IgD-negative memory B cell (primary cell): ENCODE results near the gene SFSWAP. TPM values are rescaled to one million over a fixed set of nuclear protein-coding genes. Genes with fewer than 3 reads are reported as not detected.
"Not testable (repeated sequence)": the region's sequence is repeated elsewhere in the genome, so short reads cannot be mapped to it uniquely, and the experiment has no call there.

Source experiments
- H3K27ac Mint-ChIP-seq, 3 donors: one replicate each; pipeline ENCODE4 v1.8.0; 2020 to 2022; ENCODE audit warnings: mild to moderate bottlenecking in 3 of 3, mixed read lengths in 3 of 3, moderate library complexity in 1 of 3
- H3K27me3 Mint-ChIP-seq: one replicate; pipeline ENCODE4 v1.8.0; 2021; ENCODE audit warnings: mixed read lengths
- H3K36me3 Mint-ChIP-seq: one replicate; pipeline ENCODE4 v1.8.0; 2020; ENCODE audit warnings: mild to moderate bottlenecking, mixed read lengths
- H3K4me1 Mint-ChIP-seq, 3 donors: one replicate each; pipeline ENCODE4 v1.8.0; 2020 to 2022; ENCODE audit warnings: mixed read lengths in 3 of 3, mild to moderate bottlenecking in 1 of 3
- H3K4me3 Mint-ChIP-seq, 4 donors: one replicate each; pipeline ENCODE4 v1.8.0; 2020 to 2022; ENCODE audit warnings: mild to moderate bottlenecking in 4 of 4, mixed read lengths in 4 of 4, moderate library complexity in 3 of 4
- H3K9me3 Mint-ChIP-seq, 3 donors: one replicate each; pipeline ENCODE4 v1.8.0; 2020 to 2021; ENCODE audit warnings: mixed read lengths in 3 of 3, mild to moderate bottlenecking in 1 of 3
- polyA plus RNA-seq: library from polyadenylated mRNA; unstranded; fragments of 300-500 nt; fragmentation: Illumina TruSeq; gene quantifications from one replicate; pipeline ENCODE4 v1.2.3, GENCODE V29; 2021

Gene SFSWAP
- polyA plus RNA-seq, 1 donor from 2014 or later: 24.2 TPM

DNA sequence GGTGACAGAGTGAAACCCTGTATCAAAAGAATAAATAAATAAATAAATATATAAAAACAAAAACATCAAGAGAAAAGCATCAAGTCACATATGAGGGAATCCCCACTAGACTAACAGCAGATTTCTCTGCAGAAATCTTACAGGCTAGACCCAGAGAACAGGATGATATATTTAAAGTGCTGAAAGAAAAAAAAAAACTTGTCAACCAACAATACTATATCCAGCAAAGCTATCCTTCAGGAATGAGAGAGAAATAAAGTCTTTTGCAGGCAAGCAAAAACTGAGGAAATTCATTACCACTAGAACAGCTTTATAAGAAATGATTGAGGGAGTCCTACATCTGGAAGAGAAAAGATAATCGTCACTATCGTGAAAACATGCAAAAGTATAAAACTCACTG is 6.4 kb upstream of the SFSWAP start:
- Mint-ChIP-seq H3K27ac (no peak overlapping the region), H3K9me3 (peaks cover 2 to 8% (median 4%) of the 10 kb centered on the region in 3 donors), H3K36me3 (no peaks in the 10 kb centered on the region), H3K4me1 (peaks cover 0 to 2% (median 0%) of the 10 kb centered on the region in 3 donors), H3K4me3 (peak overlapping the region in 1 of 4 donors; percentile 31), H3K27me3 (peaks cover 4% of the 10 kb centered on the region)

DNA sequence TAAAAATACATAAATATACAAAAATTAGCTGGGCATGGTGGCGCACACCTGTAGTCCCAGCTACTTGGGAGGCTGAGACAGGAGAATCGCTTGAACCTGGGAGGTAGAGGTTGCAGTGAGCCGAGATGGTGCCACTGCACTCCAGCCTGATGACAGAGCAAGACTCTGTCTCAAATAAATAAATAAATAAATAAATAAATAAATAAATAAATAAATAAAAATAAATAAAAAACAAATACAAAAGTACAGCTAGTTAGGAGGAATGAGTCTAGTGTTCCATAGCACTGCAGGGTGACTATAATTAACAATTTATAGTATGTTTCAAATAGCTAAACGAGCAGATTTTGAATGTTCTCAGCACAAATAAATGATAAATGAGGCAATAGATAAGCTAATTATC is 4.2 kb upstream of the SFSWAP start:
- not testable (repeated sequence) for H3K27ac Mint-ChIP-seq, H3K9me3 Mint-ChIP-seq, H3K36me3 Mint-ChIP-seq, H3K27me3 Mint-ChIP-seq, H3K4me1 Mint-ChIP-seq, H3K4me3 Mint-ChIP-seq

DNA sequence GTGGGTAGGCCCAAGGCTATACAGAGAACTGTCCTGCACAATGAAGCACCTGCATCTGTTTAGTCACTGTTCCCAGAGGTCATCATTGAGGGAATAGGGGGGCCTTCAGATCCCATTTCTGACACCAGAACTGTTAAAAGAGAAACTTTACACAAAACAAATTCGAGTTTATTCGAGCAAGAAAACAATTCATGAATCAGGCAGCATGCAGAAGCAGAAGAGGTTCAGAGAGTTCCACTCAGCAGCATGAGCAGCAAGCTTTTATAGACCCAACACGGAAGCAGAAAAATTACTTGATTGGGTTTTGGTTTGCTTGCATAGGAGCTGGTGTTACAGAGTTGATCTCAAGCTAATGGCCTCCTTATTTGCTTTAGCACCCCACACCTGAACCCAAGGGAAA is 1.7 kb upstream of the SFSWAP start:
- peaks cover 0 to 4% (median 4%) of the 10 kb centered on the region in 3 donors for H3K9me3 Mint-ChIP-seq
- peak overlapping the region; percentile 32 to 99 (median 98) for H3K4me3 Mint-ChIP-seq
- H3K27ac Mint-ChIP-seq: peak overlapping the region in 1 of 3 donors; percentile 82
- H3K4me1 Mint-ChIP-seq: peaks cover 6 to 20% (median 14%) of the 10 kb centered on the region in 3 donors
- H3K36me3 Mint-ChIP-seq: peaks cover 2% of the 10 kb centered on the region
- H3K27me3 Mint-ChIP-seq: peaks cover 3% of the 10 kb centered on the region

DNA sequence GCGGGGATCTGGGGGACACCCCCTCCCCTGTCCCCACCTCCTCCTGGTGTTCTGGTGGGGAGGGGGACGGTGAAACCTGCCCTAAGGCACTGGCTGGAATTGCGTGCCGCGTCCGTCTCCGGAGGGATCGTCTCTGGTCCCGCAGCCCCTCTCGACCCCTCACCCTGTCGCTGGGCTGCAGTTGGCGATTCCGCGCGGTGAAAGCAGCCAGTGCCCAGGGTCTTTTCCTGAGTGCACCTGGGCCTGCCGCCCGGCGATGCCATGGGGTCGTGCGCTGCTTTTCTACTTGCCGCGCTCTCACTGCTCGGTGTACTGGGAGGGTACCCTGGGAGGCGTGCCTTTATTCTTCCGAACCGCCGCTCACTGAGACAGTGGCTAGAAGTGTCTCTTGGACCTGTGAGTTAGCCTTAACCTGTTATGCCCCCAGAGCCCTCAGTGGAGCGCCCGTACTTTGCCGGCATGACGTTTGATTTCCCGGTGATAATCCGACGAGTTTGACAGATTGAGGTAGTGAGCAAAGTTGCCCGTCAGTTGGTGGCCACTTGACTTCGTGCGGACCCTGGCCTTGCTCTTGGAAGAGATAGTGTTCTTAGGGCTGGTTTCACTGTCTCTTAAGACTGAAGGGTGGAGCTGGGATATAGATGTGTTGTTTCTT is 788 bp downstream of the SFSWAP start:
- peaks cover 6 to 20% (median 14%) of the 10 kb centered on the region in 3 donors for H3K4me1 Mint-ChIP-seq
- peaks cover 0 to 2% (median 0%) of the 10 kb centered on the region in 3 donors for H3K9me3 Mint-ChIP-seq
- H3K27ac Mint-ChIP-seq: peak overlapping the region; percentile 67 to 99 (median 98)
- no peaks in the 10 kb centered on the region for H3K27me3 Mint-ChIP-seq
- peak overlapping the region; percentile 97 to 99 (median 98) for H3K4me3 Mint-ChIP-seq
- H3K36me3 Mint-ChIP-seq: peaks cover 3% of the 10 kb centered on the region

DNA sequence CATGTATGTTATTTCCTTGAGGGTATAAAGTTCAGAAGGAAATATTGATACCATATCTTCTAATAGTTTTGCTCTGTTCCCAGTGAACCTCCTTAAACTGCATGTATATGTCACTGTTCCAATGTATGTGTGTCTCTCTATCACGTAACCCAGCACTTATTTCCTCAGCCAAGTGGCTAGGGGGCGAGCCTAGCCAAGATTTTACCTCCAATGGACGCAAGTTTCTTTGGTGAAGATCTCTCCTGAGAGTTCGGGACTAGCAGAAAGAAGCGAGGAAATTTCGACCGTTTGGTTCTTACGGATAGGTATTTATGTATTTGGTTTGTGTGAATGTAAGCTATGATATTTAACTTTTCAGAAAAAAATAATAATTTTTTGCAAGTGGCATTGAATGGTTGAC is 2.5 kb downstream of the SFSWAP start:
- peak overlapping the region in 2 of 4 donors; percentile 65 to 99 for H3K4me3 Mint-ChIP-seq
- H3K4me1 Mint-ChIP-seq: peaks cover 6 to 20% (median 14%) of the 10 kb centered on the region in 3 donors
- H3K9me3 Mint-ChIP-seq: peaks cover 0 to 2% (median 0%) of the 10 kb centered on the region in 3 donors
- peak overlapping the region in 2 of 3 donors; percentile 78 to 99 for H3K27ac Mint-ChIP-seq
- H3K27me3 Mint-ChIP-seq: no peaks in the 10 kb centered on the region
- peaks cover 8% of the 10 kb centered on the region for H3K36me3 Mint-ChIP-seq

DNA sequence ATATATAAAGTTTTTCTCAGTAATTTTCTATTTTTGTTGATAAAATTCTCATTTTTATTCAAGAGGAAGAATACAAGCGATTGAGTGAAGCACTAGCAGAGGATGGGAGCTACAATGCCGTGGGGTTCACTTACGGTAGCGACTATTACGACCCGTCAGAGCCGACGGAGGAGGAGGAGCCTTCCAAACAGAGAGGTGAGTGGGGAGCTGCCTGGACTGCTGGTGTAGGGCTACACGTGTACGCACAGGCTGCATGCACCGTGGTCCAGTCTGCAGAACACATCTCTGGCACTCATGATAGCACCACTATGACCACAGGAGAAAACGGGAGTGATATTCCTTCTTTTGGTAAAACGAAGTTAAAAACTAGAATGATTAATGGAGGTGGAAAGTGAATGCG is 3.9 kb downstream of the SFSWAP start:
- peaks cover 10% of the 10 kb centered on the region for H3K36me3 Mint-ChIP-seq

DNA sequence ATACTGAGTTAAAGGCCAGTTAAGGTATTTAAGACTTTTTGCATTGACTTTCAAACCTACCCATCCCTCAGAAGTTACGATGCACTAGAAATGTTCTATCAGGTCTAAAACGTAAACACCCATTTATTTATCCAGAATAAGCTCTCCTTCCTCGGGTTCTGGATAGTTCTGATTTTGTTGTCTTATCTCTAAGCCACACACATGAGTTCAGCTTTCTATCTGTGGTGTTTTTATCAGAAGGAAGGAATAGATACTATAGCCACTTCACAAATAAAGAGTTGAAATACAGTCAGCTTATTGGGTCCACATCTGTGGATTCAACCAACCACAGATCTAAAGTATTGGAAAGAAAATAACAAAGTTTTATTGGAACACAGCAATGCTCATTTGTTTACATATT is 5.4 kb downstream of the SFSWAP start:
- Mint-ChIP-seq H3K27ac (no peak overlapping the region), H3K27me3 (no peaks in the 10 kb centered on the region), H3K9me3 (no peaks in the 10 kb centered on the region), H3K4me3 (peak overlapping the region in 1 of 4 donors; percentile 51), H3K4me1 (peaks cover 4 to 15% (median 9%) of the 10 kb centered on the region in 3 donors), H3K36me3 (peaks cover 14% of the 10 kb centered on the region)

More for the DNA sequence above, 3.9 kb downstream of the SFSWAP start:
- H3K9me3 Mint-ChIP-seq: no peaks in the 10 kb centered on the region
- peaks cover 4 to 18% (median 14%) of the 10 kb centered on the region in 3 donors for H3K4me1 Mint-ChIP-seq
- no peak overlapping the region for H3K4me3 Mint-ChIP-seq
- peak overlapping the region in 1 of 3 donors; percentile 43 for H3K27ac Mint-ChIP-seq
- no peaks in the 10 kb centered on the region for H3K27me3 Mint-ChIP-seq

DNA sequence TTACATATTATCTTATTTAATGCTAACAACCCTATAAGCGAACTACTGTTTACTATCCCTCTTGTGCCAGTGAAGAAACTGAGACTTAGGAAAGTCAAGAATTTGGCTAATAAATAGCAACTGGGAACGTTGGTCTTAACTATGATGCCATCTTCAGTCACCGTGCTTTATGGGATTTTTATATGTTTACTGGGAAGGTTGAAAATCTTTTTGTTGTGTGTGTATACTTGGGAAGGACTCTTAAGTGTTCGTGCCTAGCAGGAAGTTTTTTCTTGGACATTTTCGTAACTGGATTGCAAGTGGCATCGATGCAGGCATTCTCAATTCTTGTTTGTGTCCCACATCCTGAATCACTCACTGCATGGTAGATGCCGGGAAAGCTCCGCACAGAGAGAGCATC is 9.4 kb downstream of the SFSWAP start:
- peaks cover 13% of the 10 kb centered on the region for H3K36me3 Mint-ChIP-seq
- H3K9me3 Mint-ChIP-seq: no peaks in the 10 kb centered on the region
- no peaks in the 10 kb centered on the region for H3K27me3 Mint-ChIP-seq
- H3K4me1 Mint-ChIP-seq: no peaks in the 10 kb centered on the region
- H3K4me3 Mint-ChIP-seq: no peak overlapping the region
- H3K27ac Mint-ChIP-seq: no peak overlapping the region

DNA sequence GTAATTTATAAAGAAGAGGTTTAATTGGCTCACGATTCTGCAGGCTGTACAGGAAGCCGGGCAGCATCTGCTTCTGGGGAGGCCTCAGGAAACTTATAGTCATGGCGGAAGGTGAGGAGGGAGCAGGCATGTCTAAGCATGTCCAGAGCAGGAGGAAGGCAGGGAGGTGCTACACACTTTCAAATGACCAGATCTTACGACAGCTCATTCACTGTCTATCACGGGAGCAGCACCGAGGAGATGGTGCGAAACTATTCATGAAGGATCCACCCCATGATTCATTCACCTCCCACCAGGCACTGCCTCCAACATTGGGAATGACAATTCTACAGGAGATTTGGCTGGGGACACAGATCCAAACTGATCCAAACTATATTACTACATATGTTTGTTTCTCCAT is 10.0 kb downstream of the SFSWAP start:
- H3K4me1 Mint-ChIP-seq: no peaks in the 10 kb centered on the region
- H3K36me3 Mint-ChIP-seq: peaks cover 13% of the 10 kb centered on the region
- no peak overlapping the region for H3K27ac Mint-ChIP-seq
- H3K4me3 Mint-ChIP-seq: no peak overlapping the region
- no peaks in the 10 kb centered on the region for H3K27me3 Mint-ChIP-seq
- no peaks in the 10 kb centered on the region for H3K9me3 Mint-ChIP-seq

DNA sequence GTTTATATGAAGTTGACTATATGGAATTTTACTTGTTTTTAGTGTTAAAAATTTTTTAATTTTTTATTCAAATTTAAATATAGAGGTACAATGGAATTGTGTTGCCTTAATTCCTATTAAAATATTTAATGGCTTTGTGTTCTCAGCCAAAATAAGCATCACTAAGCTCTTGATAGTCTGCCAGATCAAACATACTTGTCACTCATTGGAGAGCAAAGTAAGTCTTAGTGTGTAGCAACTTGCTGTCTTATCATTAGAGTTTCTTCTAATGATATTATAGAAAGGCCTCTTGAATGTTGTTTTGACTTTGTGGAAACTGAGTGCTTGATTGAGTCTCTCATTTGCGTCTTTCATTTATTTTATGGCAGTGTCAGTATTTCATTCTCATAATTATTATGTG is 10.7 kb downstream of the SFSWAP start:
- H3K36me3 Mint-ChIP-seq: peaks cover 12% of the 10 kb centered on the region
- H3K4me1 Mint-ChIP-seq: no peaks in the 10 kb centered on the region
- H3K4me3 Mint-ChIP-seq: no peak overlapping the region
- H3K9me3 Mint-ChIP-seq: no peaks in the 10 kb centered on the region
- H3K27me3 Mint-ChIP-seq: no peaks in the 10 kb centered on the region
- no peak overlapping the region for H3K27ac Mint-ChIP-seq

DNA sequence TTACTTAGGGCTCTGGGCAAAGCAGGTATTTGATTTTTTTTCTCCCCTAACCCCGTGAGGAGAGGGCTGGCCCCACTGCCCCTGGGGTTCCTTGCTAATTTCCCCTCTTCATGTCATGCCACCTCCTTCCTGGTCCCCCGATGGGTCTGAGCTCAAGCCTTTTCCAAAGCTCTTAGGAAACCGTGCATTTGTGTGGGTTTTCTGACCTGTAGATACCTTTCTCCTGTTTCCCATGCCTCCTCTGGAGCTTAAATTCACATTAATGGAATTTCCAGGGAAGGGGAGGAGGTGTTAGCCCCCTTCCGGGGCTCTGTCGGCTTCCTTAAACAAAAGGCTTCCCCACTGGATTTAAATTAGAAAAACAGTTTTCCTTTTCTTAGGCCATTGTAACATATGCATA is 12.6 kb downstream of the SFSWAP start:
- H3K36me3 Mint-ChIP-seq: peaks cover 6% of the 10 kb centered on the region
- H3K4me1 Mint-ChIP-seq: no peaks in the 10 kb centered on the region
- H3K27me3 Mint-ChIP-seq: no peaks in the 10 kb centered on the region
- H3K27ac Mint-ChIP-seq: no peak overlapping the region
- no peak overlapping the region for H3K4me3 Mint-ChIP-seq
- H3K9me3 Mint-ChIP-seq: no peaks in the 10 kb centered on the region

DNA sequence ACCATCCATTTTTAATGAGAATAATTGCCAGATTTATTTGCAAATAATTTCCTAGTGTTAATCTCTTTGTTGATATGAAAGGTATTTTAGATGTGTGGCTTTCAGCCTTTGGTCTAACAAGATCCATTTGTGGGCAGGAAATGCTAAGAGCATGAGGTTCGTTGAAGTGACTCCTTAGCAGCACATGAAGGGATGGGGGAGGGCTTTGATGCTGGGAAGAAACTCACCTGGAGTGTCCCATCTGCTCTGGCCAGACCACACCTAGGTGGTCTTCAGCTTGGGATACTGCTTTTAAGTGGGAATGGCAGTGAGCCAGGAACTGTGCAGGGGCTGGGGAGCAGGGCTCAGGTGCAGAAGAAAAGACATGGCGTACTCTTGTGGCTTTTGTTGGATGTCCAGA is 13.6 kb downstream of the SFSWAP start:
- H3K4me1 Mint-ChIP-seq: no peaks in the 10 kb centered on the region

DNA sequence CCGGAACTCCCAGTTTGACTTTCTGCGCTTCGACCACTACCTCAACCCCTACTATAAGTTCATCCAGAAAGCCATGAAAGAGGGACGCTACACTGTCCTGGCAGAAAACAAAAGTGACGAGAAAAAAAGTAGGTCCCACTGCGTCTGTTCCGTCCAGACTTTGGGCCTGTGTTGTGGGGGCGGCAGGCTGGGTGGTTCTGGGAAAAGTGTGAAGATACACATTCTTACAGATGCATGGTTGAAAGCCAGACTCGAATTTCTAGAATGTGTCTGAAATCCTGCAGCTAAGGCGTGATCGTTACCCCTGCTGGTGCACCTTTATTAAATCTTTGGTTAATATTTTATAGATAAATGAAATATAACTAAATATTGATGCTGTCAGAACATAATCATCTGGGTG is 14.6 kb downstream of the SFSWAP start:
- Mint-ChIP-seq H3K27me3 (no peaks in the 10 kb centered on the region), H3K4me1 (no peaks in the 10 kb centered on the region), H3K4me3 (no peak overlapping the region), H3K36me3 (peaks cover 4% of the 10 kb centered on the region), H3K27ac (peak overlapping the region in 1 of 3 donors; percentile 20), H3K9me3 (no peaks in the 10 kb centered on the region)

More for the DNA sequence above, 13.6 kb downstream of the SFSWAP start:
- Mint-ChIP-seq H3K4me3 (no peak overlapping the region), H3K27ac (no peak overlapping the region), H3K9me3 (no peaks in the 10 kb centered on the region), H3K27me3 (no peaks in the 10 kb centered on the region), H3K36me3 (peaks cover 4% of the 10 kb centered on the region)

DNA sequence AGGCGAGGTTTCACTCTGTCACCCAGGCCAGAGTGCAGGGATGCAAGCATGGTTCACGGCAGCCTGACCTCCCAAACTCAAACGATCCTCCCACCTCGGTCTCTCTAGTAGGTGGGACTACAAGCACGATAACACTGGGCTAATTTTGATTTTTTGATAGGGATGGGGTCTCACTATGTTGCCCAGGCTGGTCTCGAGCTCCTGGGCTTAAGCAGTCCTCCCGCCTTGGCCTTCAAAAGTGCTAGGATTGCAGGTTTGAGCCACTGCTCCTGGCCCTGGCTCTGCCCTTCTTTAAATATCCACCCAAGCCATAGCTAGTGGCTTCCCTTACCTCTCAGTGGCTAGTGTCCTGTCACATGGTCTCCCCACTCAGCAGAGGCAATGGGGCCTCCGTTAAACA is 17.8 kb downstream of the SFSWAP start:
- Mint-ChIP-seq H3K27me3 (no peaks in the 10 kb centered on the region), H3K27ac (no peak overlapping the region), H3K36me3 (no peaks in the 10 kb centered on the region)

DNA sequence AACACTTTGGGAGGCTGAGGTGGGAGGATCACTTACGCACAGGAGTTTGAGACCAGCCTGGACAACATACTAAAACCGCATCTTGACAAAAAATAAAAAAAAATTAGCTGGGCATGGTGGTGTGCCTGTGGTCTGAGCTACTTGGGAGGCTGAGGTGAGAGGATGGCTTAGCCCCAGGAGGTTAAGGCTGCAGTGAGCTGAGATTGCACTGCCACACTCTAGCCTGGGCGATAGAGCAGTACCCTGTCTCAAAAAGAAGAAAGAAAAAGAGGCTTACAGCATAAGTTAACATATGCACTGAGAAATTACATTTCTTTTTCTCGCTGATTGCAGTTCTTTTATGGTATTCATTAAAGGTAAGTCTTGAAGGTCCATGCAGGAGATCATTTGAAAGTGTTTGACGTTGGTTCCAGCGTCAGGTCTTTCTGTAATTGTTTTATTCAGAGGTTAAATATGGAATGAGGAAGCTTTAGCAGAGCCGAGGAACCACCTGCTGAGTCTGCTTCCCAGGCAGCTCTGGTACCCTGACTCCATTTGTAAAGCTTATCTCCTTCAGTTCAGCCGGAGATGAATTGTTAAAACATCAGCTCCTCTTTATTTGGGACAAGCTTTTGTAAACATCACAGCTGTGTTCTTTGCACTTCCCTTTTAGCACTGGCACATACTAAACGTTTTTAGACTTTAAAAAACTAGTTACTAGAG is 18.5 kb downstream of the SFSWAP start:
- Mint-ChIP-seq H3K27ac (no peak overlapping the region), H3K36me3 (peaks cover 3% of the 10 kb centered on the region), H3K4me1 (no peaks in the 10 kb centered on the region), H3K9me3 (no peaks in the 10 kb centered on the region), H3K4me3 (no peak overlapping the region), H3K27me3 (no peaks in the 10 kb centered on the region)

More for the DNA sequence above, 17.8 kb downstream of the SFSWAP start:
- Mint-ChIP-seq H3K4me1 (no peaks in the 10 kb centered on the region), H3K4me3 (no peak overlapping the region), H3K9me3 (no peaks in the 10 kb centered on the region)
